MCF 10A (cell line): Measurements from ENCODE around the gene LDHAL6A. TPM values are rescaled to one million over a fixed set of nuclear protein-coding genes. Genes with fewer than 3 reads are reported as not detected.

ENCODE experiments used
- BruUV-seq: library from RNA; stranded (reverse); fragments of 400-500 nt; replicated peaks from 2 replicates; lab custom pipeline; 2021; lab: Mats Ljungman, UMichigan
- CTCF ChIA-PET: fragments of 300-600 bp; sonication (Branson Sonifier 250); formaldehyde crosslinking; extraction: SDS; loops from one replicate; lab custom pipeline; 2021; ENCODE audit warnings: antibody characterized with exemption, inconsistent platforms; lab: Yijun Ruan, JAX
- POLR2A ChIA-PET: fragments of 300-600, 350-650 bp; sonication (Branson Sonifier 250); formaldehyde crosslinking; extraction: SDS; loops from one replicate; lab custom pipeline; 2020; ENCODE audit warnings: antibody characterized with exemption, inconsistent platforms; lab: Yijun Ruan, JAX
- DNase-seq: peaks from one replicate; pipeline ENCODE4 v3.0.0-alpha.2; 2018; ENCODE audit not compliant: unreplicated experiment
- H3K27ac Mint-ChIP-seq: one replicate; pipeline ENCODE4 v1.8.0; 2022; ENCODE audit warnings: mild to moderate bottlenecking, low read depth, mixed read lengths; ENCODE audit not compliant: unreplicated experiment
- H3K27me3 Mint-ChIP-seq: one replicate; pipeline ENCODE4 v1.8.0; 2022; ENCODE audit warnings: mixed read lengths; ENCODE audit not compliant: insufficient read depth, unreplicated experiment
- H3K36me3 Mint-ChIP-seq: one replicate; pipeline ENCODE4 v1.8.0; 2022; ENCODE audit warnings: mild to moderate bottlenecking, moderate library complexity, mixed read lengths; ENCODE audit not compliant: insufficient read depth, unreplicated experiment
- H3K4me1 Mint-ChIP-seq: one replicate; pipeline ENCODE4 v1.8.0; 2022; ENCODE audit warnings: mixed read lengths; ENCODE audit not compliant: insufficient read depth, unreplicated experiment
- H3K4me3 Mint-ChIP-seq: one replicate; pipeline ENCODE4 v1.8.0; 2022; ENCODE audit warnings: mild to moderate bottlenecking, moderate library complexity, mixed read lengths; ENCODE audit not compliant: unreplicated experiment
- H3K9me3 Mint-ChIP-seq: one replicate; pipeline ENCODE4 v1.8.0; 2022; ENCODE audit warnings: mixed read lengths; ENCODE audit not compliant: unreplicated experiment
- CTCF ChIP-seq: fragments of 200-600 bp; IDR thresholded peaks from one replicate; pipeline ENCODE4 v1.8.0; 2022; ENCODE audit warnings: antibody characterized with exemption, mild to moderate bottlenecking; ENCODE audit not compliant: unreplicated experiment
- intact Hi-C: fragments of 100-400 bp; cut with micrococcal nuclease; formaldehyde crosslinking; loops from 2 replicates; pipeline ENCODE4 v1.14.1; 2022
- total RNA-seq: library from RNA; stranded (reverse); gene quantifications from 2 replicates; pipeline ENCODE4 v1.2.3, GENCODE V29; 2022

Gene LDHAL6A
- total RNA-seq, 1 experiment from 2014 or later = not detected

GRCh38 chr11:18495703-18496102, 40.0 kb downstream of the LDHAL6A start:
- no peaks in the 10 kb centered on the region for H3K9me3 Mint-ChIP-seq
- DNase-seq = no peak
- H3K27ac Mint-ChIP-seq = no peak overlapping the region
- no peak for TF ChIP-seq CTCF
- H3K36me3 Mint-ChIP-seq = peaks cover 67% of the 10 kb centered on the region
- CTCF ChIA-PET = interaction anchor here (0.9 kb wide), 1 partner anchor 405 kb away, joined by 3 read pairs; no protein-coding TSS in a partner anchor
- H3K27me3 Mint-ChIP-seq = no peaks in the 10 kb centered on the region
- intact Hi-C loops = loop anchor here (10.0 kb wide), 1 partner anchor 251 kb away; the partner anchor contains the start of gene SAA2
- POLR2A ChIA-PET = interaction anchor here (0.6 to 0.7 kb wide), 2 partner anchors 12 to 504 kb away, joined by 3 to 5 read pairs; no protein-coding TSS in a partner anchor
- H3K4me1 Mint-ChIP-seq = no peaks in the 10 kb centered on the region
- H3K4me3 Mint-ChIP-seq = no peak overlapping the region
- no TSS peak for BruUV-seq

- H3K27me3 Mint-ChIP-seq = no peaks in the 10 kb centered on the region
- no TSS peak for BruUV-seq
- intact Hi-C loops = loop anchor here (10.0 kb wide), 1 partner anchor 253 kb away; the partner anchor contains the start of gene SAA2
- H3K4me1 Mint-ChIP-seq = no peaks in the 10 kb centered on the region
- ChIA-PET CTCF (interaction anchor here (0.6 kb wide), 1 partner anchor 19 kb away, joined by 3 read pairs; no protein-coding TSS in a partner anchor), POLR2A (no interaction called here)
- H3K4me3 Mint-ChIP-seq = no peak overlapping the region
- H3K9me3 Mint-ChIP-seq = peaks cover 10% of the 10 kb centered on the region
- H3K27ac Mint-ChIP-seq = no peak overlapping the region
- H3K36me3 Mint-ChIP-seq = peaks cover 79% of the 10 kb centered on the region
- no peak for DNase-seq
- TF ChIP-seq CTCF = no peak
These were observed 42.4 kb downstream of the LDHAL6A start for GRCh38 chr11:18498039-18498438.

GRCh38 chr11:18501629-18502028, 46.0 kb downstream of the LDHAL6A start:
- Mint-ChIP-seq H3K27ac (no peak overlapping the region), H3K27me3 (no peaks in the 10 kb centered on the region), H3K4me3 (no peak overlapping the region), H3K9me3 (peaks cover 10% of the 10 kb centered on the region), H3K36me3 (peaks cover 84% of the 10 kb centered on the region), H3K4me1 (no peaks in the 10 kb centered on the region)
- intact Hi-C loops = no loop called here
- CTCF ChIA-PET = no interaction called here
- no peak for TF ChIP-seq CTCF
- no TSS peak for BruUV-seq
- POLR2A ChIA-PET = interaction anchor here (0.7 to 1.5 kb wide), 2 partner anchors 25 to 117 kb away, joined by 3 to 6 read pairs; partner anchors contain the start of gene TSG101
- DNase-seq = no peak

GRCh38 chr11:18502352-18502751, 46.7 kb downstream of the LDHAL6A start:
- Mint-ChIP-seq H3K27me3 (no peaks in the 10 kb centered on the region), H3K4me1 (no peaks in the 10 kb centered on the region), H3K36me3 (peaks cover 85% of the 10 kb centered on the region), H3K4me3 (no peak overlapping the region), H3K27ac (no peak overlapping the region), H3K9me3 (peaks cover 10% of the 10 kb centered on the region)
- no TSS peak for BruUV-seq
- POLR2A ChIA-PET = interaction anchor here (1.5 kb wide), 1 partner anchor 24 kb away, joined by 6 read pairs; the partner anchor contains the start of gene TSG101
- no peak for TF ChIP-seq CTCF
- CTCF ChIA-PET = no interaction called here
- no peak for DNase-seq
- intact Hi-C loops = no loop called here
